ENCODE data around the gene CT45A5. TPM values are rescaled to one million over a fixed set of nuclear protein-coding genes. Genes with fewer than 3 reads are reported as not detected.
A peak's percentile ranks its signal among the peaks of the same experiment; 100 is the strongest.
"Not testable (repeated sequence)": the region's sequence is repeated elsewhere in the genome, so short reads cannot be mapped to it uniquely, and the experiment has no call there.

Gene CT45A5
- total RNA-seq, result not detected
- long read RNA-seq, result 0 reads

GRCh38 chrX:135785403-135785802 lies at the start of gene CT45A5:
TSS of gene CT45A5 (minus strand) at chrX:135785503. CDS start at chrX:135781729, 3,774 bp downstream.
- DNase-seq; intact Hi-C loops (cut with DNase I); H3K36me3 ChIP-seq; ATAC-seq; H3K4me3 ChIP-seq; H3K27me3 ChIP-seq; H3K9me3 ChIP-seq; H3K4me1 ChIP-seq; H3K27ac ChIP-seq: not testable (repeated sequence)
- WGBS (ENCODE audit: insufficient coverage, low coverage, low lambda C conversion rate, missing lambda C conversion rate), result no CpG with 5 or more reads among the region's 16 CpGs

GRCh38 chrX:135819912-135820311 lies 34.6 kb upstream of the CT45A5 start, which contains the start of gene CT45A2:
TSS of gene CT45A2 (minus strand) at chrX:135820012. CDS start at chrX:135816265, 3,747 bp downstream.
- H3K9me3 ChIP-seq; H3K27ac ChIP-seq; intact Hi-C loops (cut with DNase I); DNase-seq; H3K4me1 ChIP-seq; H3K27me3 ChIP-seq; H3K36me3 ChIP-seq; ATAC-seq; H3K4me3 ChIP-seq: not testable (repeated sequence)
- WGBS (ENCODE audit: insufficient coverage, low coverage, low lambda C conversion rate, missing lambda C conversion rate), result no CpG with 5 or more reads among the region's 17 CpGs

GRCh38 chrX:135802687-135803086 lies 17.4 kb upstream of the CT45A5 start, which contains the start of gene CT45A6:
TSS of gene CT45A6 (minus strand) at chrX:135802787. CDS start at chrX:135798993, 3,794 bp downstream.
- H3K27me3 ChIP-seq, ATAC-seq: not testable (repeated sequence)
- no CpG with 5 or more reads among the region's 16 CpGs for whole genome bisulfite sequencing (ENCODE audit: insufficient coverage, low coverage, low lambda C conversion rate, missing lambda C conversion rate)

GRCh38 chrX:135768091-135768490 lies 17.2 kb downstream of the CT45A5 start, which contains the start of gene CT45A3:
TSS of gene CT45A3 (minus strand) at chrX:135768191. CDS start at chrX:135764444, 3,747 bp downstream.
- H3K9me3 ChIP-seq; intact Hi-C loops (cut with DNase I); H3K4me3 ChIP-seq; DNase-seq; ATAC-seq; H3K27me3 ChIP-seq; H3K27ac ChIP-seq; H3K36me3 ChIP-seq; H3K4me1 ChIP-seq: not testable (repeated sequence)
- no CpG with 5 or more reads among the region's 17 CpGs for WGBS (ENCODE audit: insufficient coverage, low coverage, low lambda C conversion rate, missing lambda C conversion rate)

More at GRCh38 chrX:135802687-135803086, 17.4 kb upstream of the CT45A5 start, which contains the start of gene CT45A6:
- H3K27ac ChIP-seq; H3K4me3 ChIP-seq; intact Hi-C loops (cut with DNase I); DNase-seq; H3K9me3 ChIP-seq; H3K4me1 ChIP-seq; H3K36me3 ChIP-seq: not testable (repeated sequence)

GRCh38 chrX:135744739-135745138 lies 40.6 kb downstream of the CT45A5 start:
- intact Hi-C loops (cut with DNase I), result not testable (repeated sequence)

GRCh38 chrX:135741192-135741715 lies 44.0 kb downstream of the CT45A5 start:
- TF ChIP-seq POLR2A (IDR thresholded peaks at IDR 0.05) (no peak), CTCF (IDR thresholded peaks at IDR 0.05) (no peak)
- 72% methylated on average over 12 of the region's 23 CpGs for WGBS (ENCODE audit: insufficient coverage, low coverage, low lambda C conversion rate, missing lambda C conversion rate)
- H3K9me3 ChIP-seq, result no peaks in the 10 kb centered on the region
- no peak for DNase-seq
- no peak overlapping the region for H3K27ac ChIP-seq
- H3K27me3 ChIP-seq, result no peaks in the 10 kb centered on the region
- H3K36me3 ChIP-seq, result no peaks in the 10 kb centered on the region
- intact Hi-C loops (cut with DNase I), result no loop called here
- no peak for ATAC-seq
- H3K4me1 ChIP-seq, result no peaks in the 10 kb centered on the region
- H3K4me3 ChIP-seq, result no peak overlapping the region

More at GRCh38 chrX:135744739-135745138, 40.6 kb downstream of the CT45A5 start:
- H3K9me3 ChIP-seq, DNase-seq, H3K27me3 ChIP-seq, H3K4me1 ChIP-seq, H3K27ac ChIP-seq, H3K4me3 ChIP-seq, ATAC-seq, H3K36me3 ChIP-seq: not testable (repeated sequence)
- 86% methylated on average over 3 of the region's 4 CpGs for WGBS (ENCODE audit: insufficient coverage, low coverage, low lambda C conversion rate, missing lambda C conversion rate)

GRCh38 chrX:135740681-135741149 lies 44.6 kb downstream of the CT45A5 start:
- H3K36me3 ChIP-seq, result no peaks in the 10 kb centered on the region
- WGBS (ENCODE audit: insufficient coverage, low coverage, low lambda C conversion rate, missing lambda C conversion rate), result 68% methylated on average over 11 of the region's 18 CpGs
- intact Hi-C loops (cut with DNase I), result no loop called here
- H3K9me3 ChIP-seq, result no peaks in the 10 kb centered on the region
- DNase-seq (peak in 2 of 3 donors; percentile 26 to 42), ATAC-seq (no peak)
- no peak overlapping the region for H3K4me3 ChIP-seq
- peak in 3 of 4 donors; percentile 7 to 17 (median 14) for TF ChIP-seq CTCF (IDR thresholded peaks at IDR 0.05)
- TF ChIP-seq POLR2A (IDR thresholded peaks at IDR 0.05), result no peak
- no peaks in the 10 kb centered on the region for H3K4me1 ChIP-seq
- H3K27ac ChIP-seq, result no peak overlapping the region
- no peaks in the 10 kb centered on the region for H3K27me3 ChIP-seq

Data from right lobe of liver (tissue), 6 donors.